CD8-positive, alpha-beta memory T cell (primary cell): Measurements from ENCODE around the gene SLC1A7. TPM values are rescaled to one million over a fixed set of nuclear protein-coding genes. Genes with fewer than 3 reads are reported as not detected.
A peak's percentile ranks its signal among the peaks of the same experiment; 100 is the strongest.

Source experiments
- CTCF ChIA-PET: fragments of 350-600 bp; sonication (Branson Sonifier 250); formaldehyde crosslinking; loops from one replicate; lab custom pipeline; 2021; ENCODE audit warnings: antibody characterized with exemption; lab: Charles Lee
- POLR2A ChIA-PET: fragments of 350-600 bp; sonication (Branson Sonifier 250); formaldehyde crosslinking; loops from one replicate; lab custom pipeline; 2021; ENCODE audit warnings: antibody characterized with exemption; lab: Charles Lee
- DNase-seq, 5 donors: peaks; one replicate each; pipeline versions ENCODE4 v3.0.0 to v3.0.0-alpha.2; 2020 to 2022; ENCODE audit warnings: mixed read lengths in 1 of 5
- H3K27ac ChIP-seq: one replicate; pipeline ENCODE4 v1.7.0; 2013; ENCODE audit warnings: low read depth, mild to moderate bottlenecking, low read length, moderate library complexity
- H3K27me3 ChIP-seq: 2 replicates; pipeline ENCODE4 v1.7.0; 2013; ENCODE audit warnings: low read length, mild to moderate bottlenecking; ENCODE audit not compliant: insufficient read depth, poor library complexity, severe bottlenecking
- H3K36me3 ChIP-seq: 2 replicates; pipeline ENCODE4 v1.7.0; 2013; ENCODE audit warnings: mild to moderate bottlenecking, low read length, moderate library complexity; ENCODE audit not compliant: insufficient read depth
- H3K4me1 ChIP-seq: 2 replicates; pipeline ENCODE4 v1.7.0; 2013; ENCODE audit warnings: mild to moderate bottlenecking, low read length, moderate library complexity; ENCODE audit not compliant: insufficient read depth
- H3K4me3 ChIP-seq: 2 replicates; pipeline ENCODE4 v1.7.0; 2013; ENCODE audit warnings: mild to moderate bottlenecking, low read length
- H3K9me3 ChIP-seq: 2 replicates; pipeline ENCODE4 v1.7.0; 2013; ENCODE audit warnings: mild to moderate bottlenecking, low read length
- H3K27ac Mint-ChIP-seq, 8 donors: one replicate each; pipeline ENCODE4 v1.8.0; 2020 to 2021; ENCODE audit warnings: mixed read lengths in 8 of 8, mild to moderate bottlenecking in 6 of 8, inconsistent platforms in 3 of 8, moderate library complexity in 3 of 8
- H3K27me3 Mint-ChIP-seq, 2 donors: one replicate each; pipeline ENCODE4 v1.8.0; 2020 to 2021; ENCODE audit warnings: mixed read lengths in 2 of 2, mild to moderate bottlenecking in 1 of 2, moderate library complexity in 1 of 2
- H3K36me3 Mint-ChIP-seq, 3 donors: one replicate each; pipeline ENCODE4 v1.8.0; 2020 to 2021; ENCODE audit warnings: mixed read lengths in 3 of 3, inconsistent platforms in 1 of 3, mild to moderate bottlenecking in 1 of 3
- H3K4me1 Mint-ChIP-seq, 3 donors: one replicate each; pipeline ENCODE4 v1.8.0; 2020 to 2021; ENCODE audit warnings: mixed read lengths in 3 of 3, inconsistent platforms in 1 of 3, mild to moderate bottlenecking in 1 of 3
- H3K4me3 Mint-ChIP-seq, 7 donors: one replicate each; pipeline ENCODE4 v1.8.0; 2020 to 2021; ENCODE audit warnings: mixed read lengths in 7 of 7, mild to moderate bottlenecking in 6 of 7, moderate library complexity in 4 of 7, inconsistent platforms in 2 of 7
- H3K9me3 Mint-ChIP-seq, 5 donors: one replicate each; pipeline ENCODE4 v1.8.0; 2020 to 2022; ENCODE audit warnings: mixed read lengths in 5 of 5, mild to moderate bottlenecking in 3 of 5, moderate library complexity in 2 of 5, inconsistent platforms in 1 of 5
- polyA plus RNA-seq: library from polyadenylated mRNA; unstranded; fragments of 300-500 nt; fragmentation: Illumina TruSeq; gene quantifications from one replicate; pipeline ENCODE4 v1.2.3, GENCODE V29; 2021
- total RNA-seq, 2 experiments: library from RNA; stranded (reverse); gene quantifications; one replicate each; pipeline ENCODE4 v1.2.3, GENCODE V29; 2021

SLC1A7 gene
- total and polyA plus RNA-seq, 3 experiments from 2014 or later: 0.08 TPM; not detected in 2

- Mint-ChIP-seq H3K36me3 (no peaks in the 10 kb centered on the region), H3K27ac (no peak overlapping the region), H3K9me3 (no peaks in the 10 kb centered on the region), H3K27me3 (no peaks in the 10 kb centered on the region), H3K4me3 (no peak overlapping the region), H3K4me1 (peaks cover 24 to 31% (median 30%) of the 10 kb centered on the region in 3 donors)
- H3K27me3 ChIP-seq: no peaks in the 10 kb centered on the region
- no peak overlapping the region for H3K4me3 ChIP-seq
- POLR2A ChIA-PET: no interaction called here
- no peak overlapping the region for H3K27ac ChIP-seq
- DNase-seq: no peak
- H3K9me3 ChIP-seq: no peaks in the 10 kb centered on the region
- no peaks in the 10 kb centered on the region for H3K36me3 ChIP-seq
- CTCF ChIA-PET: no interaction called here
- no peaks in the 10 kb centered on the region for H3K4me1 ChIP-seq
Observed at GRCh38 chr1:53130878-53131589, 11.4 kb downstream of the SLC1A7 start.

GRCh38 chr1:53130598-53130877, 11.9 kb downstream of the SLC1A7 start:
- Histone ChIP-seq H3K36me3 (no peaks in the 10 kb centered on the region), H3K27me3 (no peaks in the 10 kb centered on the region), H3K9me3 (no peaks in the 10 kb centered on the region), H3K4me3 (no peak overlapping the region), H3K27ac (no peak overlapping the region), H3K4me1 (no peaks in the 10 kb centered on the region)
- POLR2A ChIA-PET: no interaction called here
- CTCF ChIA-PET: no interaction called here
- DNase-seq: no peak
- Mint-ChIP-seq H3K27me3 (no peaks in the 10 kb centered on the region), H3K36me3 (no peaks in the 10 kb centered on the region), H3K9me3 (no peaks in the 10 kb centered on the region), H3K4me3 (no peak overlapping the region), H3K4me1 (peaks cover 21 to 30% (median 30%) of the 10 kb centered on the region in 3 donors), H3K27ac (no peak overlapping the region)

- Histone ChIP-seq H3K36me3 (no peaks in the 10 kb centered on the region), H3K4me3 (no peak overlapping the region), H3K4me1 (no peaks in the 10 kb centered on the region), H3K27ac (no peak overlapping the region), H3K9me3 (no peaks in the 10 kb centered on the region), H3K27me3 (no peaks in the 10 kb centered on the region)
- Mint-ChIP-seq H3K4me3 (peak overlapping the region in 1 of 7 donors; percentile 25), H3K4me1 (peaks cover 18 to 28% (median 25%) of the 10 kb centered on the region in 3 donors), H3K9me3 (no peaks in the 10 kb centered on the region), H3K27me3 (no peaks in the 10 kb centered on the region), H3K36me3 (no peaks in the 10 kb centered on the region), H3K27ac (peak overlapping the region in 3 of 8 donors; percentile 30 to 45 (median 37))
- DNase-seq: no peak
- ChIA-PET POLR2A (no interaction called here), CTCF (no interaction called here)
Observed at GRCh38 chr1:53129891-53130597, 12.4 kb downstream of the SLC1A7 start.

GRCh38 chr1:53128401-53128800, 14.0 kb downstream of the SLC1A7 start:
- CTCF ChIA-PET: interaction anchor here (0.6 to 1.4 kb wide), 2 partner anchors 9 to 380 kb away, joined by 3 to 4 read pairs; no protein-coding TSS in a partner anchor
- H3K27ac ChIP-seq: no peak overlapping the region
- H3K9me3 ChIP-seq: no peaks in the 10 kb centered on the region
- no peak overlapping the region for H3K4me3 ChIP-seq
- no peaks in the 10 kb centered on the region for H3K27me3 Mint-ChIP-seq
- H3K36me3 ChIP-seq: no peaks in the 10 kb centered on the region
- H3K27ac Mint-ChIP-seq: peak overlapping the region in 3 of 8 donors; percentile 17 to 58 (median 53)
- no peaks in the 10 kb centered on the region for H3K27me3 ChIP-seq
- POLR2A ChIA-PET: no interaction called here
- no peak for DNase-seq
- peaks cover 16 to 19% (median 17%) of the 10 kb centered on the region in 3 donors for H3K4me1 Mint-ChIP-seq
- no peak overlapping the region for H3K4me3 Mint-ChIP-seq
- H3K4me1 ChIP-seq: no peaks in the 10 kb centered on the region
- no peaks in the 10 kb centered on the region for H3K9me3 Mint-ChIP-seq
- H3K36me3 Mint-ChIP-seq: no peaks in the 10 kb centered on the region

DNA sequence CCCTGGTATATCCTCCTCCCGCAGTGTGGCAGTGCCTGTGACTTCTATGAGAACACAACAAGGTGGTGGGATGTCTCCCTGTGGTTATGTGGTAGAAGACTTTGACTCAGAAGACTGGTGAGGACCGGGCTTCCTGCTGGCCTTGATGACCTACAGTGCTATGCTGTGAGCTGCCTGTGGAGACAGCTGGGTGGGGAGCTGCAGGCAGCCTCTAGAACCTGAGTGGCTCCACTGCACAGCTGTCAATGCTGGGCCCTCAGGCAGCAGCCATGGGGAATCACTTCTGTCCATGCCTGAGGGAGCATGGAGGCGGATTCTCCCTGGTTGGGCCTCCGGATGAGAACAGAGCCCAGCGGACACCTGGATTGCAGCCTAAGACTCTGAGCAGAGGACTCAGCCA, 14.9 kb downstream of the SLC1A7 start:
- H3K9me3 Mint-ChIP-seq: no peaks in the 10 kb centered on the region
- POLR2A ChIA-PET: no interaction called here
- no peaks in the 10 kb centered on the region for H3K36me3 Mint-ChIP-seq
- peaks cover 15 to 19% (median 16%) of the 10 kb centered on the region in 3 donors for H3K4me1 Mint-ChIP-seq
- no peak overlapping the region for H3K4me3 ChIP-seq
- peak in 2 of 5 donors; percentile 1 to 11 for DNase-seq
- H3K27ac Mint-ChIP-seq: peak overlapping the region in 5 of 8 donors; percentile 17 to 90 (median 53)
- H3K27me3 ChIP-seq: no peaks in the 10 kb centered on the region
- no peaks in the 10 kb centered on the region for H3K36me3 ChIP-seq
- H3K27ac ChIP-seq: no peak overlapping the region
- H3K27me3 Mint-ChIP-seq: no peaks in the 10 kb centered on the region
- no peaks in the 10 kb centered on the region for H3K9me3 ChIP-seq
- CTCF ChIA-PET: interaction anchor here (1.4 kb wide), 1 partner anchor 10 kb away, joined by 4 read pairs; no protein-coding TSS in a partner anchor
- no peaks in the 10 kb centered on the region for H3K4me1 ChIP-seq
- H3K4me3 Mint-ChIP-seq: peak overlapping the region in 3 of 7 donors; percentile 23 to 44 (median 37)

DNA sequence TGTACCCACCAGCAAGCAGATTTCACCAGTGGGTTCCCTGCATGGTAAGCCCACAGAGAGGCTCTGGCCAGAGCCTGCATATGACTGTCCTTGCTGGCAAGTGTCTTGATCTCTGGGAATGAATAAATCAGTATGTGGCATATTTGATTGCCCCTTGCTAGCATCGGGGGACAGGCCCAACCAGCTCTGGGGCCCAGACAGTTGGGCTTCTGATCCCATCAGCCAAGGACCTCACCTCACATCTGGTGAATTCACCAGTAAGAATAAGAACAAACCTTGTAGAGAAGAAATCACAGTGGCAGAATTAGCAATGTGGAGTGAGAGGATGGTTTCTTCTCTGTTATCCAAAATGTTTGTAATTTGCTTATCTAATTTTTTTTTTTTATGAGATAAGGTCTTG, 15.9 kb downstream of the SLC1A7 start:
- no peaks in the 10 kb centered on the region for H3K27me3 ChIP-seq
- Mint-ChIP-seq H3K36me3 (no peaks in the 10 kb centered on the region), H3K4me1 (peaks cover 11 to 19% (median 17%) of the 10 kb centered on the region in 3 donors), H3K4me3 (no peak overlapping the region), H3K27ac (no peak overlapping the region), H3K9me3 (no peaks in the 10 kb centered on the region), H3K27me3 (peaks cover 0 to under 1% of the 10 kb centered on the region in 2 donors)
- POLR2A ChIA-PET: no interaction called here
- H3K9me3 ChIP-seq: no peaks in the 10 kb centered on the region
- H3K27ac ChIP-seq: no peak overlapping the region
- no peaks in the 10 kb centered on the region for H3K4me1 ChIP-seq
- no peak for DNase-seq
- H3K4me3 ChIP-seq: no peak overlapping the region
- CTCF ChIA-PET: no interaction called here
- H3K36me3 ChIP-seq: no peaks in the 10 kb centered on the region

DNA sequence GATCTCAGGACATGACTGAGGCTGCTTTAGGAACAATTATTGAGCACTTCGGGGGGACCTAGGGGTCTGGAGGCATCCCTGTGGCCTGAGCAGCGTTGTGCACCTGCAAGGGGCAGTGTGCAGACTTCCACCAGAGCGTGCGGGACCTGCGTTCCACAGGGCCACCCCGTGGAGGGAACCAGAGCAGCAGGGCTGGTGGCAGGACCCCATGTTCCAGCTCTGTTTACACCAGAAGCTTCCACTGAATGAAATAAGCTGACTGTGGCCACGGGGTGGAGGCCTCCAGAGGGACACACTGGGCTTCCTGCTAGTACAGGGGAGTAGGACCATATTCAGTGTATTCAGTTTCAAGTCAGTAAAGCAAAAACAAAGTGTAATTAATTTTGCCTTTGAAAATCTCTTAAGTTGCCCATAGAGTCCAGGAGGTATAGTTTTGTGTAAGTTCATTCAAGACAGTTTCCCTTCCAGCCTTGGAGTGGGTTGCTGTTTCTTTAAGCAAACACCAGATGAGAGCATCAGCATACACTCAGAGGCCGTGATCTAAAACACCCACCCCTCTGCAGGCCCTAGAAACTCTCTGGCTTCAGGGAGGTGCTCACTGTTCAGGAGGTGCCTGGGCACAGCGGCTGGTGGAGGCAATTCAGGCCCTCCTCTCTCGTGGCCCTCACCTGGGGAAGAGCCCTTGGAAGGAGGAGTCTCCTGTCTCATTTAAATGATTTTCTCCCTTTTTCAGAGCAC, 16.6 kb downstream of the SLC1A7 start:
- Mint-ChIP-seq H3K36me3 (no peaks in the 10 kb centered on the region), H3K27me3 (peaks cover 3 to 7% of the 10 kb centered on the region in 2 donors), H3K9me3 (no peaks in the 10 kb centered on the region), H3K4me3 (no peak overlapping the region), H3K4me1 (peaks cover 13 to 21% (median 19%) of the 10 kb centered on the region in 3 donors), H3K27ac (peak overlapping the region in 2 of 8 donors; percentile 23 to 58)
- H3K4me1 ChIP-seq: no peaks in the 10 kb centered on the region
- H3K27me3 ChIP-seq: no peaks in the 10 kb centered on the region
- H3K9me3 ChIP-seq: no peaks in the 10 kb centered on the region
- CTCF ChIA-PET: no interaction called here
- DNase-seq: no peak
- no peak overlapping the region for H3K27ac ChIP-seq
- POLR2A ChIA-PET: no interaction called here
- H3K4me3 ChIP-seq: no peak overlapping the region
- no peaks in the 10 kb centered on the region for H3K36me3 ChIP-seq

GRCh38 chr1:53125122-53125521, 17.3 kb downstream of the SLC1A7 start:
- DNase-seq: no peak
- peaks cover 3 to 9% of the 10 kb centered on the region in 2 donors for H3K27me3 Mint-ChIP-seq
- Histone ChIP-seq H3K4me3 (no peak overlapping the region), H3K4me1 (no peaks in the 10 kb centered on the region), H3K27ac (no peak overlapping the region), H3K9me3 (no peaks in the 10 kb centered on the region), H3K36me3 (no peaks in the 10 kb centered on the region), H3K27me3 (no peaks in the 10 kb centered on the region)
- peaks cover 13 to 21% (median 19%) of the 10 kb centered on the region in 3 donors for H3K4me1 Mint-ChIP-seq
- H3K4me3 Mint-ChIP-seq: no peak overlapping the region
- no peaks in the 10 kb centered on the region for H3K36me3 Mint-ChIP-seq
- POLR2A ChIA-PET: no interaction called here
- CTCF ChIA-PET: no interaction called here
- peak overlapping the region in 1 of 8 donors; percentile 26 for H3K27ac Mint-ChIP-seq
- H3K9me3 Mint-ChIP-seq: no peaks in the 10 kb centered on the region
